ENCODE measurements around the gene SIRPB1.
"Not testable (repeated sequence)": the region's sequence is repeated elsewhere in the genome, so short reads cannot be mapped to it uniquely, and the experiment has no call there.

The SIRPB1 gene

DNA sequence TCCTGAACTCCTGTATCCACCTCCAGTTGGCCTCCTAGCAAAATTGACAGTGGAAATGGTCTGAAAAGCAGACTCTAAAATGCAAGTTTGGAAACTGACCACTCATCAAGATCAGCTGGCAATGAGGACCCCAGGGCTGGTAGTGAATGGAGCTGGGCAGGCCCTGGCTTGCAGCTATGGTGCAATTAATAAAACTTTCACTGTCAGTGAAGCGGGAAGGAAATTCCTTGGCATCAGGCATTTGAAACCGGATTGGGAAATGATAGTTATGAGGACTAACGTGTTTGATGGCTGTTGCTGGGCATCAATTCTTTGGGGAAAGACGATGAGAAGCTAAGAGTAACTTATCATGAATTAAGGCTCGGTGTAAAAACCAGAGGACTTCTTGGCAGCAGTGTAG is 19.1 kb downstream of the SIRPB1 start:
- DNase-seq (ENCODE audit: low read depth, low spot score): no peak

GRCh38 chr20:1595333-1595732 is 24.5 kb downstream of the SIRPB1 start:
- no peak for DNase-seq (ENCODE audit: low read depth, low spot score)

DNA sequence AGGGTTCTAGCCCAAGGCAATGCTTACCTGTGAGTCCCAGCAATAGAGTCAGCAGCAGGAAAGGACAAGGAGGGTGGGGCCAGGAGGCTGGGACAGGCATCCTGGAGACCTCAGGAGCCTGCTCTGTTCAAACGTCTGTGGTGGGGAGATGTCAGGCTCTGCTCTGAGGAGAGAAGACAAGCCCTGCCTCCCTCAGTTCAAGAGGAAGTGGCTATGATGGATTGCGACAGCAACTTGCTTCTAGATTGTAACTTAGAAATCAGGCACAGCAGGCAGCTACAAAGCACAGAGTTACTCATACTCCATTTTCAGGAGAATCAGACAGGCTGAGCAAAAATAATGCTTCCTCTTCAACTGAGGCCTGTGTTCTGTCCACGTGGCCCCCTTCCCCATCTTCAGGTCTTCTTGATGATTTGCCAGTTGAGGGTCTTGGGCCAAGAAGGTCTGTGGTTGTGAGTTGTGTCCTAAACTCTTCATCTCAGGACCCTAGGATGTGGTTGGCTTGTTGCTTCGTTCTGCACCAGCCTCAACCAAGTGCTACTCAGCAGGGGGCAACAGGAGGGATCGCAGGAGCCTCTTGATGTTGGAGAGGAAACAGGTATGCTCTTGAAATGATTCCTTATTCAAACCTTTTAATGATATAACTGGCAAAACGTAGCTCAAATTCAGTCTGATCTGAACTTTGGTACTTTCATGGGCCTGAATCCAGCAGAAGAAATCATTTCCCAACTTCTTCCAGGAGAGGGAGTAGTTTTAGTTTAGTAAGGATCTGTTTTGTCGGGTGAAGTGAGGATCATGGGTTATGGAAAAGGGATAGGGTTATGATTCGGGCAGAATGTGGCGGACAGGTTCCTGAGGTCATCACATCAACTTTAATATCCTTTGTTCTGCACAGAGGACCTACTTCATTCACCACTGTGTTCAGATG is 31.0 kb downstream of the SIRPB1 start:
- no peak for DNase-seq (ENCODE audit: low read depth, low spot score)

DNA sequence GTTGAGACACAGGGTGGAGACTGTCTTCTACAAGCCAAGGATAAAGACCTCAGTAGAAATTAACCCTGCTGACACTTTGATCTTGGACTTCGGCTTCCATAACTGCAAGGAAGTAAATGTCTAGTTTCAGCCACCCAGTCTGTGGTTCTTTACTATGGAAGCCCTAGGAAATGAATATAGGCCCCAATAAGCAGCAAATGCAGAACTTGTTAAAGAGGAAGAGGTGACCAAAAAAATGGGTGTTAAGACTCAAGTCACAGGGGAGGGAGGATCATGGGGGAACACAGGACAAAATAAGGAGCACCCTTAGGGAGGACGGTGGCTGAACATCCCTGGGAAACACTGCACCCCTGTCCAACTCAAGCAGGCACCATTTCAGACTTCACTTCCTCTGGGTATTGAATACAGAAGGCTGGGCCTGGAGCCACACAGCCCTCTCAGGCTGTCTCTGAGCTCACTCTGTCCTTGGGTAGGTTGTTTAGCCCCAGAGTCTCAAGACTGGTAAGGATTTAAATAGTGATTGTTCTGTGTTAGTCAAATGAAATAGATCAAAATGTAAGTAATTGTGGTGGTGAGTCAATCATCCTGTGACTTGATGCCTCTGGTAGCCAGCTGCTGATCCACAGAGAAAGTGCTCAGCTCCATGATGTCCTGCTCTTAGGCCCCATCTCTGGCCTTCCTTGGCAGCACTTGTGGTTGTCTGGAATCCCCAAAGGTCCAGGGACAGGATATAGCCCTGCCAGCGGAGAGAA is 31.9 kb downstream of the SIRPB1 start:
- DNase-seq (ENCODE audit: low read depth, low spot score): no peak

GRCh38 chr20:1579488-1579887 is 40.3 kb downstream of the SIRPB1 start:
- DNase-seq (ENCODE audit: low read depth, low spot score): no peak

GRCh38 chr20:1577906-1578305 is 41.9 kb downstream of the SIRPB1 start:
- DNase-seq (ENCODE audit: low read depth, low spot score): no peak

GRCh38 chr20:1577313-1577712 is 42.5 kb downstream of the SIRPB1 start:
- not testable (repeated sequence) for DNase-seq (ENCODE audit: low read depth, low spot score)

DNA sequence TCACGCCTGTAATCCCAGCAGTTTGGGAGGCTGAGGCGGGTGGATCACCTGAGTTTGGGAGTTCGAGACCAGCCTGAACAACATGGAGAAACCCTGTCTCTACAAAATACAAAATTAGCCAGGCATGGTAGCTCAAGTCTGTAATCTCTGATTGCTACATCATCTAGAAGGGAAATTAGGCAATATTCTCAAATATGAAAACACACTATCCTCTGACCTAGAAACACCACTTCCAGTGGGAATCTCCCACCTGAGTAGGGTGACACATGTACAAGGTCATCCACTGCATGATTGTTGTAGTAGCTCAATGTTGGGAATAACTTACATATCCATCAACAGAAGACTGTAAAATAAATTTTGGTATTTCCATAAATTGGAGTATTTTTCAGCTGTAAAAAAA is 43.2 kb downstream of the SIRPB1 start:
- no peak for DNase-seq (ENCODE audit: low read depth, low spot score)

GRCh38 chr20:1576003-1576402 is 43.8 kb downstream of the SIRPB1 start:
- DNase-seq (ENCODE audit: low read depth, low spot score): not testable (repeated sequence)

GRCh38 chr20:1571583-1571982 is 48.2 kb downstream of the SIRPB1 start:
- DNase-seq (ENCODE audit: low read depth, low spot score): not testable (repeated sequence)
